ENCODE data around the gene TYW3. TPM values are rescaled to one million over a fixed set of nuclear protein-coding genes. Genes with fewer than 3 reads are reported as not detected.
"Not testable (repeated sequence)": the region's sequence is repeated elsewhere in the genome, so short reads cannot be mapped to it uniquely, and the experiment has no call there.

TYW3 gene
- total RNA-seq, 1 experiment from 2014 or later = 24.1 TPM

DNA sequence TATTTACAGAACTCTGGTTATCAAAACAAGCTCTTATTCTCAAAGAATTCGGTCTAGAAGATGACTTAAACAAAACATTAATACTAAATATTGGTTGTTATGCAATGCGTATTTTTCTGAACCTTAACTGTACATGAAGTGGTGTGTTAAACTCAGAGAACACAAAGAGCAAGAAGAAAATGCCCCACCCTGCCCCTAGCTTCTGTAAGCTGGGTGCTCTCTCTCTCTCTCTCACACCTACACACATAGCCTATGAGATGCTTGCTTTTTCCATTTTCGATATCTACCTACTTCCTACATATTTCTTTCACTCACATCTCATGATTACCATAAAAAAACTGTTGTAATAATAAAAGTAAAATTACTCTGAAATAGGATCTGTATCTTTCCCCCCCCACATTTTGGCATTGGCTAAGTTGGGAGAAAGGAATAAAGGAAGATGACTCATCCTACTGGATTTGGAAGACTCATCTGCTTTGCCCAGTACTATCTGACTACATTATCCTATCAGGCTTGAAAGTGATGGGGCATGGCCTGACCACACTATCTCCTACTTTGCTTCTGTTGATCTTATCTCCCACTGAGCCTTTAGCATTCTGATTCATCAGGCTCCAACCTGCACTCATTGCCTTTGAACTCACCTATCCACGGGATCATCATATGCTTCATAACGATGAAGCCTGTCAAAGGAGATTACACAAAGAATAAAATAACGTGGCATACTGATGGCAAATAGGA, 3.0 kb upstream of the TYW3 start:
- DNase-seq (ENCODE audit: low read depth) = peak; percentile 75

GRCh38 chr1:74731399-74732052, 1.4 kb upstream of the TYW3 start:
- no peak for DNase-seq (ENCODE audit: low read depth)

GRCh38 chr1:74732071-74732946, 643 bp upstream of the TYW3 start:
- DNase-seq (ENCODE audit: low read depth) = not testable (repeated sequence)

- DNase-seq (ENCODE audit: low read depth) = peak; percentile 69
Observed at GRCh38 chr1:74733604-74734484, 892 bp downstream of the TYW3 start.

DNA sequence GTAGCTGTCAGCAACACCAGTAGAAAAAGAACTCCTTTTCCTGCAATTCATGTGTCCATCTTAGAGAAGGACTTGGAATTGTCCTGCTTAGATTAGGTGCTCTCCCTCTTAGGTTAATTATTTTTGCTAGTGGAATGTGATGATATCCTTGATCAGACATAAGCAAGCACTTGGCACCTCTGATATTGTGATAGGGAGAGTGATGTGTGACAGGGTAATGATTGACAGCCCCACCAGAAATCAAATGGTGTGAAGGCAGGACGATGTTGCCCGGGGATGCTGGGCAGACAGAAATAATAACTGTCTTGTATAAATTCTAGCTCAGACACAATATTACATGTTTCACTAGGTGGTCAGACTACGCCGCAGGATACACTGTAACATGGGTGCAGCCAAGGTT, 4.4 kb downstream of the TYW3 start:
- DNase-seq (ENCODE audit: low read depth) = no peak

GRCh38 chr1:74740307-74740980, 7.5 kb downstream of the TYW3 start:
- not testable (repeated sequence) for DNase-seq (ENCODE audit: low read depth)

DNA sequence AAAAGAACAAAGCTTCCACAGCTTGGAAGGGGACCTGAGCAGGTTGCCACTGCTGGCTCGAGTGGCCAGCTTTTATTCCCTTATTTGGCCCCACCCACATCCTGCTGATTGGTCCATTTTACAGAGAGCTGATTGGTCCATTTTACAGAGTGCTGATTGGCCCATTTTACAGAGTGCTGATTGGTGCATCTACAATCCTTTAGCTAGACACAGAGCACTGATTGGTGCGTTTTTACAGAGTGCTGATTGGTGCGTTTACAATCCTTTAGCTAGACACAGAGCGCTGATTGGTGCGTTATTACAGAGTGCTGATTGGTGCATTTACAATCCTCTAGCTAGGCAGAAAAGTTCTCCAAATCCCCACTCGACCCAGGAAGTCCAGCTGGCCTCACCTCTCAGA, 12.3 kb downstream of the TYW3 start:
- not testable (repeated sequence) for DNase-seq (ENCODE audit: low read depth)

- no peak for DNase-seq (ENCODE audit: low read depth)
Observed at GRCh38 chr1:74748960-74749359, 16.0 kb downstream of the TYW3 start.

- no peak for DNase-seq (ENCODE audit: low read depth)
Observed at GRCh38 chr1:74753104-74753503, 20.2 kb downstream of the TYW3 start.

- no peak for DNase-seq (ENCODE audit: low read depth)
Observed at GRCh38 chr1:74755475-74755874, 22.5 kb downstream of the TYW3 start.

- DNase-seq (ENCODE audit: low read depth) = not testable (repeated sequence)
Observed at GRCh38 chr1:74756650-74757049, 23.7 kb downstream of the TYW3 start.

DNA sequence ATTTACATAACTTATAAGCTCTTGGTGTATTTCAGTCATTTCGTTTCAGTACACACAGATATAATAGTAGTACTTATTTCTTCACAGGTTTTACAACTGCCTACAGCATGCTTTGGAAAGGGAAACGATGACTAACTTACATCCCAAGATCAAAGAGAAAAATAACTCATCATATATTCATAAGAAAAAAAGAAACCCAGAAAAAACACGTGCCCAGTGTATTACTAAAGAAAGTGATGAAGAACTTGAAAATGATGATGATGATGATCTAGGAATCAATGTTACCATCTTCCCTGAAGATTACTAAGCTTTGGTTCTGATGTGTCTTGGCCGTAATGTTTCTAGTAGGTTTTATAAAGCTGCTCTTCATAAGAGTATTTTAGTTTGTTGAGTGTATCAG, 30.9 kb downstream of the TYW3 start:
- DNase-seq (ENCODE audit: low read depth) = no peak

GRCh38 chr1:74766579-74766978, 33.6 kb downstream of the TYW3 start:
- no peak for DNase-seq (ENCODE audit: low read depth)

DNA sequence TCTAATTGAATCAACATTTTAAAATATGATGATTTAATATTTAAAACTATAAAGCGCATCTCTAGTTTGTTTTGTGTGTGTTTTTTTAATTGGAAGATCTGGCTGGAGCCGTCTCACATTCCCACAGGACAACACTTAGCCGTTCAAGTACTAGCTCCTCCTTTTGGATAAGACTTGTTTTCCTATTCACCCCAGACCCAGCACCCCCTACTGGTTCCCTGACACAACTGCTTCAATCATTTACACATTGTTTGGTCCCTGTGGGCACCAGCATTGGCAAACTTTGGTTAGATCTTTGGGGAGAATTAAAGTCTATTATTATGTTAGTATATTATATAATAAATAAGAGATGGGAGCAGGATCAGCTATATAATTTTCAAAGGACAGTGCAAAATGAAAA, 34.5 kb downstream of the TYW3 start:
- DNase-seq (ENCODE audit: low read depth) = peak; percentile 9

DNA sequence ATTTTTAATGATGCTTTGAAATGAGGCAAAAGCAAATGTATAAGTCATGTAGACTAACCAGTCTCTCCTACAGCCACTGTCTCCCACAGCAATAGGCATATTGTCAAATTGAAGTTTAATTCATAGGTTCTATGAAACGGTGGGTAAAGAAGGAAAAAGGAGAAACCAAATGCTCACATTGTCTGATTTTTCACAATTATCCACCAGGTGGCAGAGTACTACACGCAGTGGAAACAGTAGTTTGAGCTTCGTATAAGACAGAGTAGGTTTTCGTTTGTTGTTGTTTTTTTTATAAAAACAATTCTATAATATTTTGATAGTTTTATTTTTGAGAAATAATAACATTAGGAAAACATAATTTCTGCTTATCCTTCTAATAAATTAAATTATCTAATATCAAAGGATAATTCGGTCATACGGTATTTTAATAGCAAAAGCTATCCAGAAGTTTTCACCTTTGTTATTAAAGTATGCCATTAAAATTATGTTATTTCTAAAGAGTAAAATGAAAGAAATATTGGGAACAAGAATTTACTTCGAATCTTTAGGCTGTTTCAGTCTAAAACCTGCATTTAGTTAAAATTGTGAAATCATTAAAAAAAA, 39.1 kb downstream of the TYW3 start:
- DNase-seq (ENCODE audit: low read depth) = peak; percentile 49

GRCh38 chr1:74772945-74773344, 40.0 kb downstream of the TYW3 start:
- peak; percentile 13 for DNase-seq (ENCODE audit: low read depth)

DNA sequence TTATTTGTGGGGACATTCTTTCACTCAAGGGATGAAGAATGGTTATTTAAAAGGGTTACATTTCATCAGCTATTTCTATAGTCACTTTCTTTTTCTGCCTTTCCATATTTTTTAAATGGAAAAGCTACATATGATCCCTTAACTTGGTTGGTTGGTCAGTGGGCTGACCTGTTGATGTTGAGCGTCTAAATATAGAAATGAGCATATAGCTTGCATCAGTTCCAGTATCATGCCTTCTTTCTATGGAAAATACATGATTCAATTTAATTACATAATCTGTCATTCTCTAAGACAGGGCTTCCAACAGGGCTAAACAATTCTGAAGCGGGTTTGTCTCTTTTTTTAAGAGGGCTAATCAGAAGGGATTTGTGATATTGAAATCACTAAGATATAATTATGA, 40.6 kb downstream of the TYW3 start:
- no peak for DNase-seq (ENCODE audit: low read depth)

GRCh38 chr1:74775735-74776134, 42.8 kb downstream of the TYW3 start:
- no peak for DNase-seq (ENCODE audit: low read depth)

- DNase-seq (ENCODE audit: low read depth) = no peak
Observed at GRCh38 chr1:74777525-74777924, 44.6 kb downstream of the TYW3 start.

GRCh38 chr1:74779750-74780149, 46.8 kb downstream of the TYW3 start:
- no peak for DNase-seq (ENCODE audit: low read depth)
